GM12892 (cell line): ENCODE data around the gene TMEFF1.

Experiments used
- POLR2A ChIP-seq: IDR thresholded peaks from 2 replicates; pipeline ENCODE4 v1.6.1; 2011; ENCODE audit warnings: low read depth, low read length, control low read depth
- POLR2AphosphoS5 ChIP-seq: IDR thresholded peaks from 2 replicates; pipeline ENCODE4 v1.6.1; 2011; ENCODE audit warnings: low read depth, low read length, control low read depth
- TAF1 ChIP-seq: IDR thresholded peaks from 2 replicates; pipeline ENCODE4 v1.6.1; 2011; ENCODE audit warnings: low read depth, mild to moderate bottlenecking, control low read depth, low read length, borderline replicate concordance

DNA sequence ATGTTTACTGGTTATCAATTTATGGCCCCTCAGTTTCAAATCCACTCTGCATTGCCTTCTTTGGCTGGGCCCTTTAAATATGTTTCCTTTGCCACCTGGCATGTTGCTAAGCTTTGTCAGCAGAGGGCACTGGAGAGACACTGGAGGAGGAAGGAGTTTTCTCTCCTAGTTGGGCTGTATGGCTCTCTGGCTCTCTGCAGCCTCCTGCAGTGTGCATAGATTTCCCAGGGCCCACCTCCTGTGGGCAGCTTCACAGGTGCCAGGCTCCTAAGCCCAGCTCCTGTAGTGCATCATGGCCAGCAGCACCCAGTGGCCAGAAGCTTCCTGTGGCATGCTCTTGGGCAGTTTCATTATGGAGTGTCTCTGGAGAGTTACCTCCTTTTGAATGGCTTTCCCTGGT is 128.3 kb downstream of the TMEFF1 start:
- TF ChIP-seq POLR2A (no peak), TAF1 (no peak), POLR2AphosphoS5 (no peak)
